IMR-90 (cell line): ENCODE data around the gene SCARF2. TPM values are rescaled to one million over a fixed set of nuclear protein-coding genes. Genes with fewer than 3 reads are reported as not detected.

Experiments
- ATAC-seq: fragments of 200-7000 bp; cut with Tn5 transposase; 2 replicates; pipeline ENCODE4 v1.9.1; 2020; ENCODE audit warnings: low read depth, mild to moderate bottlenecking, moderate library complexity
- BruUV-seq: library from RNA; stranded (reverse); fragments of 400-500 nt; replicated peaks from 2 replicates; lab custom pipeline; 2021; lab: Mats Ljungman, UMichigan
- CTCF ChIA-PET: fragments of 300-600 bp; formaldehyde crosslinking; extraction: SDS; loops from one replicate; lab custom pipeline; 2021; ENCODE audit warnings: antibody characterized with exemption; lab: Yijun Ruan, JAX
- POLR2A ChIA-PET: fragments of 300-600 bp; sonication (Branson Sonifier 250); formaldehyde crosslinking; loops from one replicate; lab custom pipeline; 2022; ENCODE audit warnings: antibody characterized with exemption; ENCODE audit not compliant: unreplicated experiment; lab: Charles Lee
- DNase-seq: peaks from one replicate; pipeline ENCODE4 v3.0.0; 2013
- H2AFZ ChIP-seq: replicated peaks from 2 replicates; pipeline ENCODE3; 2013; ENCODE audit warnings: low read length, mild to moderate bottlenecking; ENCODE audit not compliant: poor library complexity
- H2AK5ac ChIP-seq: 2 replicates; pipeline ENCODE4 v1.6.1; 2013; ENCODE audit warnings: low read depth, low read length, inconsistent platforms
- H2AK9ac ChIP-seq: replicated peaks from 2 replicates; pipeline ENCODE3; 2013; ENCODE audit warnings: mild to moderate bottlenecking, low read depth, low read length, moderate library complexity; ENCODE audit not compliant: poor library complexity
- H2BK120ac ChIP-seq: 2 replicates; pipeline ENCODE4 v1.6.1; 2013; ENCODE audit warnings: low read depth, low read length, inconsistent platforms
- H2BK15ac ChIP-seq: 3 replicates; pipeline ENCODE4 v1.6.1; 2013; ENCODE audit warnings: low read depth, low read length, inconsistent platforms
- H2BK20ac ChIP-seq: 2 replicates; pipeline ENCODE4 v1.6.1; 2013; ENCODE audit warnings: low read depth, mild to moderate bottlenecking, inconsistent platforms, low read length, moderate library complexity
- H2BK5ac ChIP-seq: 2 replicates; pipeline ENCODE4 v1.6.1; 2013; ENCODE audit warnings: mild to moderate bottlenecking, low read depth, low read length, inconsistent platforms; ENCODE audit not compliant: poor library complexity, severe bottlenecking
- H3K14ac ChIP-seq: replicated peaks from 2 replicates; pipeline ENCODE4 v1.6.1; 2013; ENCODE audit warnings: low read depth, low read length, inconsistent platforms
- H3K18ac ChIP-seq: 2 replicates; pipeline ENCODE4 v1.6.1; 2013; ENCODE audit warnings: low read depth, low read length, control low read depth
- H3K23ac ChIP-seq: 2 replicates; pipeline ENCODE4 v1.6.1; 2013; ENCODE audit warnings: low read depth, low read length, inconsistent platforms
- H3K27ac ChIP-seq: 2 replicates; pipeline ENCODE4 v1.5.1; 2013; ENCODE audit warnings: mild to moderate bottlenecking, control low read depth, low read length; ENCODE audit not compliant: insufficient read depth
- H3K27me3 ChIP-seq: 2 replicates; pipeline ENCODE4 v1.6.1; 2013; ENCODE audit warnings: low read length; ENCODE audit not compliant: control insufficient read depth, insufficient read depth
- H3K36me3 ChIP-seq: 2 replicates; pipeline ENCODE4 v1.6.1; 2013; ENCODE audit warnings: low read length, mixed read lengths; ENCODE audit not compliant: control insufficient read depth, insufficient read depth
- H3K4ac ChIP-seq: 2 replicates; pipeline ENCODE4 v1.6.1; 2013; ENCODE audit warnings: low read depth, low read length, inconsistent platforms
- H3K4me1 ChIP-seq: 2 replicates; pipeline ENCODE4 v1.6.1; 2013; ENCODE audit warnings: low read length, mixed read lengths; ENCODE audit not compliant: control insufficient read depth, insufficient read depth
- H3K4me2 ChIP-seq: 2 replicates; pipeline ENCODE4 v1.6.1; 2013; ENCODE audit warnings: low read depth, mild to moderate bottlenecking, control low read depth, low read length, moderate library complexity
- H3K4me3 ChIP-seq: 2 replicates; pipeline ENCODE4 v1.5.1; 2013; ENCODE audit warnings: low read depth, mild to moderate bottlenecking, control low read depth, low read length, moderate library complexity; ENCODE audit not compliant: insufficient read depth
- H3K56ac ChIP-seq: 2 replicates; pipeline ENCODE4 v1.6.1; 2013; ENCODE audit warnings: low read length, inconsistent platforms; ENCODE audit not compliant: insufficient read depth; ENCODE audit errors: extremely low read depth
- H3K79me1 ChIP-seq, 2 experiments: 2 replicates each; pipeline ENCODE4 v1.6.1; 2013; ENCODE audit warnings: low read length in 2 of 2, inconsistent platforms in 1 of 2, low read depth in 1 of 2
- H3K9ac ChIP-seq: 2 replicates; pipeline ENCODE4 v1.6.1; 2013; ENCODE audit warnings: low read depth, low read length, control low read depth
- H3K9me1 ChIP-seq: 2 replicates; pipeline ENCODE4 v1.6.1; 2013; ENCODE audit warnings: low read length, inconsistent platforms; ENCODE audit not compliant: insufficient read depth
- H3K9me3 ChIP-seq: 2 replicates; pipeline ENCODE4 v1.6.1; 2013; ENCODE audit warnings: low read length; ENCODE audit not compliant: control insufficient read depth, insufficient read depth
- H4K20me1 ChIP-seq: 2 replicates; pipeline ENCODE4 v1.6.1; 2013; ENCODE audit warnings: low read length, inconsistent platforms; ENCODE audit not compliant: insufficient read depth
- H4K5ac ChIP-seq: 2 replicates; pipeline ENCODE4 v1.6.1; 2013; ENCODE audit warnings: mild to moderate bottlenecking, low read depth, low read length, control low read depth
- H4K8ac ChIP-seq, 2 experiments: 2 replicates each; pipeline ENCODE4 v1.6.1; 2013; ENCODE audit warnings: low read depth in 2 of 2, low read length in 2 of 2, control low read depth in 1 of 2, inconsistent platforms in 1 of 2
- H4K91ac ChIP-seq: 2 replicates; pipeline ENCODE4 v1.6.1; 2013; ENCODE audit warnings: low read depth, low read length, inconsistent platforms; ENCODE audit not compliant: insufficient read depth
- CEBPB ChIP-seq: IDR thresholded peaks from 2 replicates; pipeline ENCODE4 v1.6.1; 2012; ENCODE audit warnings: low read depth, low read length, improper control_type of control experiment
- SMC3 ChIP-seq: fragments of 150-350 bp; IDR thresholded peaks from 2 replicates; pipeline ENCODE4 v1.6.1; 2016; ENCODE audit warnings: low read depth, mild to moderate bottlenecking, antibody characterized with exemption, low read length, moderate library complexity
- WGBS, 2 experiments: methylation state at CpG; one replicate each; pipeline versions ENCODE4 v1.1.5 to v1.1.7; 2013; ENCODE audit warnings: missing lambda C conversion rate in 2 of 2; ENCODE audit not compliant: insufficient read length in 1 of 2; ENCODE audit errors: extremely low coverage in 2 of 2; 5-methylcytosine and 5-hydroxymethylcytosine counted together
- dilution Hi-C: fragments of 300-500 bp; cut with HindIII; formaldehyde crosslinking; loops from one replicate; pipeline ENCODE4 v1.14.3; 2018; ENCODE audit warnings: low sequenced_read_pairs; ENCODE audit not compliant: unreplicated experiment
- in situ Hi-C: fragments of 300-500 bp; cut with MboI; formaldehyde crosslinking; loops from 3 replicates; pipeline ENCODE4 v1.14.3; 2019; ENCODE audit warnings: low sequenced_read_pairs, inconsistent platforms, mixed read lengths
- intact Hi-C: fragments of 100-400 bp; cut with micrococcal nuclease; formaldehyde crosslinking; loops from 2 replicates; pipeline ENCODE4 v1.10.0; 2022
- polyA plus RNA-seq, 3 experiments: library from polyadenylated mRNA; depleted of rRNA; stranded (reverse); fragments of >200 nt; gene quantifications; 2 replicates each; pipeline ENCODE4 v1.2.3, GENCODE V29; 2012; ENCODE audit warnings: low replicate concordance in 1 of 3
- total RNA-seq: library from RNA; depleted of rRNA; stranded (reverse); fragments of >200 nt; gene quantifications from 2 replicates; pipeline ENCODE4 v1.2.3, GENCODE V29; 2012
- TF ChIP-seq, protein P1 (sequence below): fragments of 150-350 bp; IDR thresholded peaks from 2 replicates; pipeline ENCODE4 v1.6.1; 2017; ENCODE audit warnings: mild to moderate bottlenecking, antibody characterized with exemption, low read length, low read depth

The SCARF2 gene
- total and polyA plus RNA-seq, 2 of the 4 experiments (the other 2 are of a cell fraction) = 3.4 to 37.0 TPM

DNA sequence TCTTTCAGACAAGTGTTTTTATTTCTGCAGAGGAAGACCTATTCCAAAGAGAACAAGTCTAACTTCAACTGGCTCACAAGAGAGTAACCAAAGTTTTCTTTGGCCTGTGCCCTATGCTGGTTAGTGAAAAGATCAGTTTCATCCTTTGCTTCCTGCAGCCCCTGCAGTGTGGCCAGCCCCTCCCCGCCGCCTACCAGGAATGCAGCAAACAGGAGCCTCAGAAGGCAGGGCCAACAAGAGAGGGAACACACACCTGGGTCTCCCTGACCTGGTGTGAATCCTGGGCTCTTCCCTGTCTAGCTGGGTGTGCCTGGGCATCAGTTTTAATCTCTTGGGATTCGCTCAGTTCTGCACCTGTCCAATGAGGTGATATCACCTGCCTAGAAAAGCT is 21.5 kb upstream of the SCARF2 start:
- peaks cover 5% of the 10 kb centered on the region for H3K4me1 ChIP-seq
- H4K91ac ChIP-seq = no peak overlapping the region
- no peak overlapping the region for H2AFZ ChIP-seq
- no peak overlapping the region for H4K8ac ChIP-seq
- dilution Hi-C loops (no loop called here), intact Hi-C loops (loop anchor here (5.0 kb wide), 2 partner anchors 38 to 302 kb away; partner anchors contain the start of gene KLHL22), in situ Hi-C loops (loop anchor here (10.0 kb wide), 2 partner anchors 64 to 304 kb away; partner anchors contain the start of genes CCDC188 and ZNF74)
- no peak for TF ChIP-seq CEBPB
- no peak for TF ChIP-seq SMC3
- TF ChIP-seq, protein P1, sequence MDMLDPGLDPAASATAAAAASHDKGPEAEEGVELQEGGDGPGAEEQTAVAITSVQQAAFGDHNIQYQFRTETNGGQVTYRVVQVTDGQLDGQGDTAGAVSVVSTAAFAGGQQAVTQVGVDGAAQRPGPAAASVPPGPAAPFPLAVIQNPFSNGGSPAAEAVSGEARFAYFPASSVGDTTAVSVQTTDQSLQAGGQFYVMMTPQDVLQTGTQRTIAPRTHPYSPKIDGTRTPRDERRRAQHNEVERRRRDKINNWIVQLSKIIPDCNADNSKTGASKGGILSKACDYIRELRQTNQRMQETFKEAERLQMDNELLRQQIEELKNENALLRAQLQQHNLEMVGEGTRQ = no peak
- H2BK5ac ChIP-seq = no peak overlapping the region
- no peak overlapping the region for H4K5ac ChIP-seq
- H3K14ac ChIP-seq = no peak overlapping the region
- H2BK15ac ChIP-seq = no peak overlapping the region
- no peak overlapping the region for H2BK120ac ChIP-seq
- no peak overlapping the region for H3K27ac ChIP-seq
- ChIA-PET POLR2A (no interaction called here), CTCF (no interaction called here)
- H3K4ac ChIP-seq = no peak overlapping the region
- no peaks in the 10 kb centered on the region for H3K9me3 ChIP-seq
- no peaks in the 10 kb centered on the region for H3K9me1 ChIP-seq
- no peaks in the 10 kb centered on the region for H4K20me1 ChIP-seq
- no peak overlapping the region for H2BK20ac ChIP-seq
- H3K4me2 ChIP-seq = no peak overlapping the region
- no peak overlapping the region for H3K18ac ChIP-seq
- ATAC-seq (no peak), DNase-seq (no peak)
- no peak overlapping the region for H2AK5ac ChIP-seq
- no peak overlapping the region for H3K23ac ChIP-seq
- H3K4me3 ChIP-seq = no peak overlapping the region
- peaks cover 30% of the 10 kb centered on the region for H3K36me3 ChIP-seq
- 87% methylated on average over 3 of the region's 3 CpGs; no CpG with 5 or more reads in 1 of the 2 experiments for WGBS, 2 experiments
- H3K9ac ChIP-seq = no peak overlapping the region
- BruUV-seq = no TSS peak
- no peak overlapping the region for H3K56ac ChIP-seq
- no peaks in the 10 kb centered on the region for H3K27me3 ChIP-seq
- peaks cover 0 to 18% of the 10 kb centered on the region in 2 experiments; a peak in 2 of 4 replicates for H3K79me1 ChIP-seq
- H2AK9ac ChIP-seq = no peak overlapping the region
